GM19467 (cell line): ENCODE data around the gene PRF1.

ENCODE experiments used
- ATAC-seq: cut with Tn5 transposase; IDR thresholded peaks from one replicate; pipeline ENCODE4 v1.9.1; 2021; ENCODE audit warnings: mild to moderate bottlenecking, moderate library complexity; ENCODE audit not compliant: unreplicated experiment

Gene PRF1

GRCh38 chr10:70562036-70562755 is 40.3 kb downstream of the PRF1 start:
- ATAC-seq, result no peak

- no peak for ATAC-seq
These were observed 41.0 kb downstream of the PRF1 start for GRCh38 chr10:70561558-70561957.

- no peak for ATAC-seq
These were observed 41.5 kb downstream of the PRF1 start for GRCh38 chr10:70561070-70561469.

GRCh38 chr10:70560511-70560941 is 42.0 kb downstream of the PRF1 start:
- ATAC-seq, result no peak

- ATAC-seq, result no peak
These were observed 42.7 kb downstream of the PRF1 start for GRCh38 chr10:70559861-70560260.

GRCh38 chr10:70558871-70559810 is 43.4 kb downstream of the PRF1 start:
- ATAC-seq, result peak; percentile 53

- ATAC-seq, result no peak
These were observed 44.2 kb downstream of the PRF1 start for GRCh38 chr10:70558295-70558694.

GRCh38 chr10:70557876-70558275 is 44.7 kb downstream of the PRF1 start:
- ATAC-seq, result no peak

- no peak for ATAC-seq
These were observed 45.3 kb downstream of the PRF1 start for GRCh38 chr10:70557086-70557845.

- no peak for ATAC-seq
These were observed 47.2 kb downstream of the PRF1 start for GRCh38 chr10:70555371-70555770.

GRCh38 chr10:70552586-70552985 is 50.0 kb downstream of the PRF1 start:
- no peak for ATAC-seq

GRCh38 chr10:70551971-70552422 is 50.5 kb downstream of the PRF1 start:
- no peak for ATAC-seq

GRCh38 chr10:70551466-70551865 is 51.1 kb downstream of the PRF1 start:
- no peak for ATAC-seq

GRCh38 chr10:70550459-70550858 is 52.1 kb downstream of the PRF1 start:
- no peak for ATAC-seq

GRCh38 chr10:70549962-70550458 is 52.5 kb downstream of the PRF1 start:
- no peak for ATAC-seq

- no peak for ATAC-seq
These were observed 53.1 kb downstream of the PRF1 start for GRCh38 chr10:70549351-70549961.
